Erythroblast (primary cell): ENCODE results near the gene TRIO.

Experiments used
- GATA1 ChIP-seq: IDR thresholded peaks from 2 replicates; pipeline ENCODE4 v1.6.1; 2011; ENCODE audit warnings: low read depth, mild to moderate bottlenecking, control low read depth, low read length, moderate library complexity
- POLR2A ChIP-seq: IDR thresholded peaks from 2 replicates; pipeline ENCODE4 v1.6.1; 2011; ENCODE audit warnings: mild to moderate bottlenecking, low read length

GRCh38 chr5:14410394-14411201 is 267.5 kb downstream of the TRIO start:
- TF ChIP-seq POLR2A (no peak), GATA1 (no peak)
